GM10248 (cell line): ENCODE results near the gene EHD2.

ENCODE experiments used
- CTCF ChIA-PET: fragments of 300-600 bp; sonication (Branson Sonifier 250); formaldehyde crosslinking; extraction: SDS; loops from one replicate; lab custom pipeline; 2021; ENCODE audit warnings: antibody characterized with exemption; lab: Yijun Ruan, JAX
- POLR2A ChIA-PET: fragments of 350-650 bp; sonication (Branson Sonifier 250); formaldehyde crosslinking; extraction: SDS; loops from one replicate; lab custom pipeline; 2020; ENCODE audit warnings: antibody characterized with exemption; lab: Yijun Ruan, JAX
- DNase-seq: peaks from one replicate; pipeline ENCODE4 v3.0.0; 2012; ENCODE audit errors: extremely low spot score
- CTCF ChIP-seq: IDR thresholded peaks from 2 replicates; pipeline ENCODE4 v1.5.1; 2012; ENCODE audit warnings: mild to moderate bottlenecking, low read depth; ENCODE audit errors: extremely low read depth, missing control alignments, control extremely low read depth

The EHD2 gene

GRCh38 chr19:47701717-47702552 is 11.3 kb upstream of the EHD2 start:
- no peak for DNase-seq
- TF ChIP-seq CTCF: no peak
- ChIA-PET CTCF (interaction anchor here (0.8 to 15.6 kb wide), 4 partner anchors 7 to 265 kb away, joined by 3 to 288 read pairs (median 28); partner anchors contain the start of gene EHD2), POLR2A (no interaction called here)

GRCh38 chr19:47702671-47703070 is 10.6 kb upstream of the EHD2 start:
- ChIA-PET CTCF (interaction anchor here (3.2 to 15.6 kb wide), 2 partner anchors 10 to 266 kb away, joined by 13 to 288 read pairs; partner anchors contain the start of gene EHD2), POLR2A (no interaction called here)
- no peak for DNase-seq
- no peak for TF ChIP-seq CTCF

- no peak for DNase-seq
- CTCF ChIA-PET: interaction anchor here (1.2 to 15.6 kb wide), 3 partner anchors 9 to 266 kb away, joined by 3 to 288 read pairs (median 13); partner anchors contain the start of gene EHD2
- POLR2A ChIA-PET: no interaction called here
- no peak for TF ChIP-seq CTCF
These were observed 9.9 kb upstream of the EHD2 start for GRCh38 chr19:47703301-47703700.

- ChIA-PET CTCF (interaction anchor here (1.2 to 15.6 kb wide), 3 partner anchors 9 to 267 kb away, joined by 3 to 288 read pairs (median 13); partner anchors contain the start of gene EHD2), POLR2A (no interaction called here)
- TF ChIP-seq CTCF: no peak
- no peak for DNase-seq
These were observed 9.2 kb upstream of the EHD2 start for GRCh38 chr19:47704024-47704423.

- POLR2A ChIA-PET: no interaction called here
- CTCF ChIA-PET: interaction anchor here (3.2 to 15.6 kb wide), 3 partner anchors 8 to 277 kb away, joined by 13 to 288 read pairs (median 24); partner anchors contain the start of gene EHD2
- no peak for DNase-seq
- no peak for TF ChIP-seq CTCF
These were observed 8.6 kb upstream of the EHD2 start for GRCh38 chr19:47704656-47705055.

- TF ChIP-seq CTCF: peak; percentile 66
- CTCF ChIA-PET: interaction anchor here (0.7 to 15.6 kb wide), 27 partner anchors 8 to 433 kb away, joined by 3 to 288 read pairs (median 3); partner anchors contain the start of genes INAFM1 and KPTN
- POLR2A ChIA-PET: no interaction called here
- DNase-seq: peak; percentile 77
These were observed 5.9 kb upstream of the EHD2 start for GRCh38 chr19:47707135-47707925.
